HCT116 (cell line): ENCODE data around the gene AMER3. TPM values are rescaled to one million over a fixed set of nuclear protein-coding genes. Genes with fewer than 3 reads are reported as not detected.

Source experiments
- ATAC-seq: fragments of 200-7000 bp; cut with Tn5 transposase; 2 replicates; pipeline ENCODE4 v1.9.1; 2020; ENCODE audit warnings: mild to moderate bottlenecking, moderate library complexity
- BruUV-seq: library from RNA; stranded (reverse); fragments of 400-500 nt; replicated peaks from 2 replicates; lab custom pipeline; 2021; lab: Mats Ljungman, UMichigan
- CTCF ChIA-PET: fragments of 300-600 bp; sonication (Branson Sonifier 250); formaldehyde crosslinking; loops from one replicate; lab custom pipeline; 2021; ENCODE audit warnings: antibody characterized with exemption; lab: Charles Lee
- POLR2A ChIA-PET: fragments of 300-600, 350-600 bp; sonication (Branson Sonifier 250); formaldehyde crosslinking; loops from one replicate; lab custom pipeline; 2021; ENCODE audit warnings: antibody characterized with exemption; lab: Charles Lee
- RAD21 ChIA-PET, 2 experiments: fragments of 300-600 bp; sonication (Branson Sonifier 250); formaldehyde crosslinking; loops; one replicate each; lab custom pipeline; 2023; ENCODE audit warnings: low total read pairs in 2 of 2; ENCODE audit not compliant: uncharacterized antibody in 2 of 2, unreplicated experiment in 2 of 2, low non-redundant PET in 1 of 2; lab: Charles Lee
- DNase-seq: peaks from one replicate; pipeline ENCODE4 v3.0.0-alpha.2; 2010; ENCODE audit warnings: low read depth, low spot score
- H2AFZ ChIP-seq: fragments of 200-600 bp; shearing (Covaris generic), sonication (generic); 2 replicates; pipeline ENCODE4 v1.6.1; 2017; ENCODE audit warnings: low read depth, mixed run types, mixed read lengths, antibody characterized with exemption, low read length; ENCODE audit not compliant: poor library complexity, severe bottlenecking
- H3K27ac ChIP-seq: 2 replicates; pipeline ENCODE4 v1.5.1; 2012; ENCODE audit warnings: low read depth, low read length
- H3K27me3 ChIP-seq: fragments of 200-600 bp; sonication (generic); 2 replicates; pipeline ENCODE4 v1.6.1; 2016; ENCODE audit warnings: mixed run types, low read length, mixed read lengths; ENCODE audit not compliant: insufficient read depth
- H3K36me3 ChIP-seq, 2 experiments: fragments of 200-500 bp in 1 of 2; fragments of 200-600 bp in 1 of 2; sonication (Bioruptor generic) in 1 of 2; sonication (generic) in 1 of 2; 2 replicates each; pipeline versions ENCODE4 v1.5.1 to v1.6.1; 2014 to 2016; ENCODE audit warnings: low read length in 2 of 2, inconsistent platforms in 1 of 2, mixed read lengths in 1 of 2, mixed run types in 1 of 2; ENCODE audit not compliant: insufficient read depth in 2 of 2, control insufficient read depth in 1 of 2
- H3K4me1 ChIP-seq, 2 experiments: fragments of 200-600 bp in 1 of 2; sonication (generic) in 1 of 2; 2 replicates each; pipeline versions ENCODE4 v1.5.1 to v1.6.1; 2012 to 2017; ENCODE audit warnings: low read length in 2 of 2, inconsistent platforms in 1 of 2, mild to moderate bottlenecking in 1 of 2, mixed read lengths in 1 of 2, mixed run types in 1 of 2, moderate library complexity in 1 of 2; ENCODE audit not compliant: insufficient read depth in 2 of 2, control insufficient read depth in 1 of 2
- H3K4me2 ChIP-seq: fragments of 200-600 bp; sonication (generic); 2 replicates; pipeline ENCODE4 v1.6.1; 2017; ENCODE audit warnings: mixed run types, low read length, mixed read lengths
- H3K4me3 ChIP-seq, 2 experiments: fragments of 200-600 bp in 1 of 2; sonication (generic) in 1 of 2; replicated peaks in 1 of 2; 2 replicates each; pipeline ENCODE4 v1.5.1; 2011 to 2016; ENCODE audit warnings: low read length in 2 of 2, control low read depth in 1 of 2, low read depth in 1 of 2, mild to moderate bottlenecking in 1 of 2, mixed read lengths in 1 of 2, mixed run types in 1 of 2
- H3K79me2 ChIP-seq: fragments of 200-600 bp; sonication (generic); 2 replicates; pipeline ENCODE4 v1.6.1; 2017; ENCODE audit warnings: mild to moderate bottlenecking, mixed run types, low read length, moderate library complexity, mixed read lengths; ENCODE audit not compliant: insufficient read depth
- H3K9ac ChIP-seq: fragments of 200-600 bp; sonication (generic); 2 replicates; pipeline ENCODE4 v1.6.1; 2016; ENCODE audit warnings: low read length, mixed read lengths
- H3K9me2 ChIP-seq: fragments of 200-600 bp; sonication (generic), shearing (Covaris generic); 2 replicates; pipeline ENCODE4 v1.6.1; 2017; ENCODE audit warnings: mixed run types, mild to moderate bottlenecking, moderate library complexity; ENCODE audit not compliant: insufficient read depth
- H3K9me3 ChIP-seq, 2 experiments: fragments of 200-500 bp in 1 of 2; fragments of 200-600 bp in 1 of 2; sonication (Bioruptor generic) in 1 of 2; sonication (generic) in 1 of 2; 2 replicates each; pipeline ENCODE4 v1.6.1; 2014 to 2017; ENCODE audit warnings: low read length in 2 of 2, mixed read lengths in 2 of 2, inconsistent platforms in 1 of 2, low read depth in 1 of 2, mild to moderate bottlenecking in 1 of 2, mixed run types in 1 of 2, moderate library complexity in 1 of 2; ENCODE audit not compliant: control insufficient read depth in 1 of 2, insufficient read depth in 1 of 2
- H4K20me1 ChIP-seq: fragments of 200-600 bp; sonication (generic), shearing (Covaris generic); 2 replicates; pipeline ENCODE4 v1.6.1; 2017; ENCODE audit warnings: mixed run types, mild to moderate bottlenecking, moderate library complexity; ENCODE audit not compliant: insufficient read depth
- CBX3 ChIP-seq: IDR thresholded peaks from 2 replicates; pipeline ENCODE4 v1.6.1; 2012; ENCODE audit warnings: low read depth
- CEBPB ChIP-seq: IDR thresholded peaks from 2 replicates; pipeline ENCODE4 v1.6.1; 2012; ENCODE audit warnings: low read depth
- EGR1 ChIP-seq: IDR thresholded peaks from 2 replicates; pipeline ENCODE4 v1.6.1; 2012; ENCODE audit warnings: low read depth
- EZH2 ChIP-seq: fragments of 200-600 bp; sonication (generic); IDR thresholded peaks from 2 replicates; pipeline ENCODE4 v1.6.1; 2017; ENCODE audit warnings: antibody characterized with exemption, mixed run types
- EZH2phosphoT487 ChIP-seq: fragments of 200-600 bp; IDR thresholded peaks from 2 replicates; pipeline ENCODE4 v1.6.1; 2018; ENCODE audit warnings: antibody characterized with exemption, borderline replicate concordance
- JUND ChIP-seq: IDR thresholded peaks from 2 replicates; pipeline ENCODE4 v1.6.1; 2012
- POLR2A ChIP-seq: IDR thresholded peaks from 2 replicates; pipeline ENCODE4 v1.7.0; 2011; ENCODE audit warnings: borderline replicate concordance; ENCODE audit not compliant: insufficient read depth, insufficient read length; ENCODE audit errors: extremely low read depth
- SP1 ChIP-seq: IDR thresholded peaks from 2 replicates; pipeline ENCODE4 v1.6.1; 2012; ENCODE audit warnings: low read depth
- TCF7L2 ChIP-seq: IDR thresholded peaks from 2 replicates; pipeline ENCODE4 v1.7.0; 2011; ENCODE audit warnings: borderline replicate concordance, inconsistent platforms; ENCODE audit not compliant: insufficient read depth, insufficient read length; ENCODE audit errors: extremely low read depth
- YY1 ChIP-seq: IDR thresholded peaks from 2 replicates; pipeline ENCODE4 v1.6.1; 2011; ENCODE audit warnings: low read length, low read depth, moderate library complexity, mild to moderate bottlenecking; ENCODE audit not compliant: insufficient replicate concordance; ENCODE audit errors: extremely low read depth
- ZFX ChIP-seq: fragments of 450-650 bp; IDR thresholded peaks from 2 replicates; pipeline ENCODE4 v1.6.1; 2017
- ZNF274 ChIP-seq: fragments of 200-500 bp; sonication (Bioruptor generic); IDR thresholded peaks from 2 replicates; pipeline ENCODE4 v1.6.1; 2014; ENCODE audit warnings: mild to moderate bottlenecking, low read depth, low read length, inconsistent platforms
- intact Hi-C: fragments of 100-400 bp; cut with micrococcal nuclease; formaldehyde crosslinking; loops from 2 replicates; pipeline ENCODE4 v1.10.0; 2022
- total RNA-seq: library from RNA; stranded (reverse); gene quantifications from one replicate; pipeline ENCODE4 v1.2.1, GENCODE V29; 2021; ENCODE audit not compliant: unreplicated experiment
- TF ChIP-seq, protein P1 (sequence below): IDR thresholded peaks from 2 replicates; pipeline ENCODE4 v1.6.1; 2012
- TF ChIP-seq, protein P2 (sequence below), 3 experiments: fragments of 200-600 bp in 1 of 3; sonication (generic) in 1 of 3; IDR thresholded peaks in 2 of 3; conservative IDR thresholded peaks in 1 of 3; 2 replicates each; pipeline ENCODE4 v1.5.1; 2012 to 2017; ENCODE audit warnings: low read depth in 2 of 3, low read length in 2 of 3, antibody characterized with exemption in 1 of 3, borderline replicate concordance in 1 of 3, control low read depth in 1 of 3, mild to moderate bottlenecking in 1 of 3, mixed read lengths in 1 of 3, mixed run types in 1 of 3, moderate library complexity in 1 of 3; ENCODE audit not compliant: insufficient read depth in 1 of 3
- TF ChIP-seq, protein P3 (sequence below): IDR thresholded peaks from 2 replicates; pipeline ENCODE4 v1.6.1; 2012; ENCODE audit warnings: low read depth
- TF ChIP-seq, protein P4 (sequence below): IDR thresholded peaks from 2 replicates; pipeline ENCODE4 v1.6.1; 2011; ENCODE audit warnings: mild to moderate bottlenecking, low read length, moderate library complexity; ENCODE audit not compliant: insufficient replicate concordance; ENCODE audit errors: extremely low read depth
- TF ChIP-seq, protein P5 (sequence below): IDR thresholded peaks from 2 replicates; pipeline ENCODE4 v1.6.1; 2012

AMER3 gene
- total RNA-seq, 1 experiment from 2014 or later = not detected

DNA sequence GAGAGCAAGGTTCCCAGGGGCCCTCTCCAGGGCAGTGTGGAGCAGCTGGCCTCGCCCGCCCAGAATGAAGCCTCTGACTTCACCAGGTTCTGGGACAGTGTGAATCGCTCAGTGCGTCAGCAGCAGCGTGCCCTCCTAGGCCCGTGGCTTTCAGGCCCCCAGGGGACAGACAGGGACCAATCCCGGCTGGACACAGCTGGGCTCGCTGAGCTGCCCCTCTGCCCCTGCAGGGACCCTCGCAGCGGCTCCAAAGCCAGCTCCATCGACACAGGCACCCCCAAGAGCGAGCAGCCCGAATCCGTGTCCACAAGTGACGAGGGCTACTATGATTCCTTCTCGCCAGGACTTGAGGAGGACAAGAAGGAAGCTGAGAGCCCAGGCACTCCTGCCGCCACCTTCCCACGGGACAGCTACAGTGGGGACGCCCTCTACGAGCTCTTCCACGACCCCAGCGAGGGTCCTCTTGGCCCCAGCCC, 7.6 kb downstream of the AMER3 start:
- no peak for DNase-seq
- ChIA-PET POLR2A (no interaction called here), CTCF (no interaction called here), RAD21 (no interaction called here)
- no peaks in the 10 kb centered on the region for H3K79me2 ChIP-seq
- peaks cover 0 to under 1% of the 10 kb centered on the region in 2 experiments; a peak in 1 of 4 replicates for H3K4me1 ChIP-seq
- BruUV-seq = no TSS peak
- no peaks in the 10 kb centered on the region for H3K36me3 ChIP-seq
- no peak overlapping the region for H3K9ac ChIP-seq
- no peak overlapping the region for H2AFZ ChIP-seq
- TF ChIP-seq TCF7L2 (no peak), ZFX (no peak), YY1 (no peak), EZH2phosphoT487 (no peak), JUND (no peak), SP1 (no peak), POLR2A (no peak), EZH2 (no peak), CBX3 (no peak), ZNF274 (no peak), EGR1 (no peak), CEBPB (no peak)
- TF ChIP-seq, protein P1, sequence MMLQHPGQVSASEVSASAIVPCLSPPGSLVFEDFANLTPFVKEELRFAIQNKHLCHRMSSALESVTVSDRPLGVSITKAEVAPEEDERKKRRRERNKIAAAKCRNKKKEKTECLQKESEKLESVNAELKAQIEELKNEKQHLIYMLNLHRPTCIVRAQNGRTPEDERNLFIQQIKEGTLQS = no peak
- TF ChIP-seq, protein P2, sequence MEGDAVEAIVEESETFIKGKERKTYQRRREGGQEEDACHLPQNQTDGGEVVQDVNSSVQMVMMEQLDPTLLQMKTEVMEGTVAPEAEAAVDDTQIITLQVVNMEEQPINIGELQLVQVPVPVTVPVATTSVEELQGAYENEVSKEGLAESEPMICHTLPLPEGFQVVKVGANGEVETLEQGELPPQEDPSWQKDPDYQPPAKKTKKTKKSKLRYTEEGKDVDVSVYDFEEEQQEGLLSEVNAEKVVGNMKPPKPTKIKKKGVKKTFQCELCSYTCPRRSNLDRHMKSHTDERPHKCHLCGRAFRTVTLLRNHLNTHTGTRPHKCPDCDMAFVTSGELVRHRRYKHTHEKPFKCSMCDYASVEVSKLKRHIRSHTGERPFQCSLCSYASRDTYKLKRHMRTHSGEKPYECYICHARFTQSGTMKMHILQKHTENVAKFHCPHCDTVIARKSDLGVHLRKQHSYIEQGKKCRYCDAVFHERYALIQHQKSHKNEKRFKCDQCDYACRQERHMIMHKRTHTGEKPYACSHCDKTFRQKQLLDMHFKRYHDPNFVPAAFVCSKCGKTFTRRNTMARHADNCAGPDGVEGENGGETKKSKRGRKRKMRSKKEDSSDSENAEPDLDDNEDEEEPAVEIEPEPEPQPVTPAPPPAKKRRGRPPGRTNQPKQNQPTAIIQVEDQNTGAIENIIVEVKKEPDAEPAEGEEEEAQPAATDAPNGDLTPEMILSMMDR (IDR thresholded peaks at IDR 0.05 in 2 of 3, conservative IDR thresholded peaks at IDR 0.05 in 1 of 3; ENCODE audit: borderline replicate concordance in 1 of 3, insufficient read depth in 1 of 3, low read depth in 2 of 3, low read length in 2 of 3) = no peak
- TF ChIP-seq, protein P3, sequence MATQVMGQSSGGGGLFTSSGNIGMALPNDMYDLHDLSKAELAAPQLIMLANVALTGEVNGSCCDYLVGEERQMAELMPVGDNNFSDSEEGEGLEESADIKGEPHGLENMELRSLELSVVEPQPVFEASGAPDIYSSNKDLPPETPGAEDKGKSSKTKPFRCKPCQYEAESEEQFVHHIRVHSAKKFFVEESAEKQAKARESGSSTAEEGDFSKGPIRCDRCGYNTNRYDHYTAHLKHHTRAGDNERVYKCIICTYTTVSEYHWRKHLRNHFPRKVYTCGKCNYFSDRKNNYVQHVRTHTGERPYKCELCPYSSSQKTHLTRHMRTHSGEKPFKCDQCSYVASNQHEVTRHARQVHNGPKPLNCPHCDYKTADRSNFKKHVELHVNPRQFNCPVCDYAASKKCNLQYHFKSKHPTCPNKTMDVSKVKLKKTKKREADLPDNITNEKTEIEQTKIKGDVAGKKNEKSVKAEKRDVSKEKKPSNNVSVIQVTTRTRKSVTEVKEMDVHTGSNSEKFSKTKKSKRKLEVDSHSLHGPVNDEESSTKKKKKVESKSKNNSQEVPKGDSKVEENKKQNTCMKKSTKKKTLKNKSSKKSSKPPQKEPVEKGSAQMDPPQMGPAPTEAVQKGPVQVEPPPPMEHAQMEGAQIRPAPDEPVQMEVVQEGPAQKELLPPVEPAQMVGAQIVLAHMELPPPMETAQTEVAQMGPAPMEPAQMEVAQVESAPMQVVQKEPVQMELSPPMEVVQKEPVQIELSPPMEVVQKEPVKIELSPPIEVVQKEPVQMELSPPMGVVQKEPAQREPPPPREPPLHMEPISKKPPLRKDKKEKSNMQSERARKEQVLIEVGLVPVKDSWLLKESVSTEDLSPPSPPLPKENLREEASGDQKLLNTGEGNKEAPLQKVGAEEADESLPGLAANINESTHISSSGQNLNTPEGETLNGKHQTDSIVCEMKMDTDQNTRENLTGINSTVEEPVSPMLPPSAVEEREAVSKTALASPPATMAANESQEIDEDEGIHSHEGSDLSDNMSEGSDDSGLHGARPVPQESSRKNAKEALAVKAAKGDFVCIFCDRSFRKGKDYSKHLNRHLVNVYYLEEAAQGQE = no peak
- TF ChIP-seq, protein P4, sequence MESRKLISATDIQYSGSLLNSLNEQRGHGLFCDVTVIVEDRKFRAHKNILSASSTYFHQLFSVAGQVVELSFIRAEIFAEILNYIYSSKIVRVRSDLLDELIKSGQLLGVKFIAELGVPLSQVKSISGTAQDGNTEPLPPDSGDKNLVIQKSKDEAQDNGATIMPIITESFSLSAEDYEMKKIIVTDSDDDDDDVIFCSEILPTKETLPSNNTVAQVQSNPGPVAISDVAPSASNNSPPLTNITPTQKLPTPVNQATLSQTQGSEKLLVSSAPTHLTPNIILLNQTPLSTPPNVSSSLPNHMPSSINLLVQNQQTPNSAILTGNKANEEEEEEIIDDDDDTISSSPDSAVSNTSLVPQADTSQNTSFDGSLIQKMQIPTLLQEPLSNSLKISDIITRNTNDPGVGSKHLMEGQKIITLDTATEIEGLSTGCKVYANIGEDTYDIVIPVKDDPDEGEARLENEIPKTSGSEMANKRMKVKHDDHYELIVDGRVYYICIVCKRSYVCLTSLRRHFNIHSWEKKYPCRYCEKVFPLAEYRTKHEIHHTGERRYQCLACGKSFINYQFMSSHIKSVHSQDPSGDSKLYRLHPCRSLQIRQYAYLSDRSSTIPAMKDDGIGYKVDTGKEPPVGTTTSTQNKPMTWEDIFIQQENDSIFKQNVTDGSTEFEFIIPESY = no peak
- TF ChIP-seq, protein P5, sequence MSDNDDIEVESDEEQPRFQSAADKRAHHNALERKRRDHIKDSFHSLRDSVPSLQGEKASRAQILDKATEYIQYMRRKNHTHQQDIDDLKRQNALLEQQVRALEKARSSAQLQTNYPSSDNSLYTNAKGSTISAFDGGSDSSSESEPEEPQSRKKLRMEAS = no peak
- TF ChIP-seq, all 23 proteins: peak for 0
- Histone ChIP-seq H3K27ac (no peak overlapping the region), H3K4me3 (no peak overlapping the region), H3K9me2 (no peaks in the 10 kb centered on the region), H4K20me1 (no peaks in the 10 kb centered on the region), H3K27me3 (no peaks in the 10 kb centered on the region; the same call in 1 of the 2 replicates), H3K9me3 (no peaks in the 10 kb centered on the region), H3K4me2 (no peak overlapping the region)
- no peak for ATAC-seq
- intact Hi-C loops = no loop called here
